Progenitor cell of endocrine pancreas (in vitro differentiated cells): ENCODE results near the gene C14orf132. TPM values are rescaled to one million over a fixed set of nuclear protein-coding genes. Genes with fewer than 3 reads are reported as not detected.

Experiments used
- DNase-seq: peaks from one replicate; pipeline ENCODE4 v3.0.0; 2021; ENCODE audit warnings: low spot score; ENCODE audit not compliant: unreplicated experiment
- H3K27ac Mint-ChIP-seq: 2 replicates; pipeline ENCODE4 v1.8.0; 2021; ENCODE audit warnings: mild to moderate bottlenecking, moderate library complexity, mixed read lengths
- H3K27me3 Mint-ChIP-seq: 2 replicates; pipeline ENCODE4 v1.8.0; 2021; ENCODE audit warnings: mixed read lengths
- H3K36me3 Mint-ChIP-seq: 2 replicates; pipeline ENCODE4 v1.8.0; 2022; ENCODE audit warnings: mixed read lengths; ENCODE audit not compliant: insufficient read depth
- H3K4me1 Mint-ChIP-seq: 2 replicates; pipeline ENCODE4 v1.8.0; 2021; ENCODE audit warnings: low read depth, mixed read lengths
- H3K4me3 Mint-ChIP-seq: 2 replicates; pipeline ENCODE4 v1.8.0; 2021; ENCODE audit warnings: low read depth, mild to moderate bottlenecking, moderate library complexity, mixed read lengths
- H3K9me3 Mint-ChIP-seq: 2 replicates; pipeline ENCODE4 v1.8.0; 2021; ENCODE audit warnings: low read depth, mixed read lengths
- total RNA-seq: library from RNA; stranded (reverse); gene quantifications from 2 replicates; pipeline ENCODE4 v1.2.1, GENCODE V29; 2021
- TF ChIP-seq, protein P1 (sequence below): fragments of 200-600 bp; sonication (generic); IDR thresholded peaks from one replicate; pipeline ENCODE4 v1.5.0; 2021; ENCODE audit warnings: antibody characterized with exemption, mild to moderate bottlenecking; ENCODE audit not compliant: unreplicated experiment

Gene C14orf132
- total RNA-seq, 1 donor from 2014 or later = 58.3 TPM

DNA sequence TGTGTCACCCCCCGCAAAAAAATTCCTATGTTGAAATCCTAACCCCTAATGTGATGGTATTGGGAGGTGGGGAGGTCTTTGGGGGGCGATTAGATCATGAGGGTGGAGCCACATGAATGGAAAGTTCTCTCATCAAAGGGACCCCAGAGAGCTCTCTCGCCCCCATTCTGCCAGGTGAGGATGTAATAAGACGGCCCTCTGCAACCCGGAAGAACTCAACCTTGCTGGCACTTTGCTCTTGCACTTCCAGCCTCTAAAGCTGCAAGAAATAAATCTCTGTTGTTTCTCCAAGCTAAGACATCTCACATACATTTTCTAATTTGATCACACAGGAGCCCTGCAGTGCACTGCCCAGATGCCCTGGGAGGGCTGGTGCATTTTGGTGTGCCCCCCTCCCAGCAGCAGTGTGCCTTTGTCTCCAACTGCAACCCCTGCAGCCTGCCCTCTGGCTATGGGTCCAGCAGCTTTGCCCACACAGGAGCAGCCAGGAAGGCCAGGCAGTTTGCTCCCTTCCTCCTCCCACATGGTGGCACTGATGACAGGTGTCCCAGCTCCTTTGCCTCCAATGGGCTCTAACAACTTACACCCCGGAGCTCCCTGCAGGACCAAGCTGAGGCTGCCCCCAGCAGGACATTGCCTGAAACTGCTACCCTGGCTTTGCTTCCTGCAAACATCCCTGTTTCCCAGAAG lies 59.3 kb downstream of the C14orf132 start:
- no peaks in the 10 kb centered on the region for H3K27me3 Mint-ChIP-seq
- H3K9me3 Mint-ChIP-seq = no peaks in the 10 kb centered on the region
- TF ChIP-seq, protein P1, sequence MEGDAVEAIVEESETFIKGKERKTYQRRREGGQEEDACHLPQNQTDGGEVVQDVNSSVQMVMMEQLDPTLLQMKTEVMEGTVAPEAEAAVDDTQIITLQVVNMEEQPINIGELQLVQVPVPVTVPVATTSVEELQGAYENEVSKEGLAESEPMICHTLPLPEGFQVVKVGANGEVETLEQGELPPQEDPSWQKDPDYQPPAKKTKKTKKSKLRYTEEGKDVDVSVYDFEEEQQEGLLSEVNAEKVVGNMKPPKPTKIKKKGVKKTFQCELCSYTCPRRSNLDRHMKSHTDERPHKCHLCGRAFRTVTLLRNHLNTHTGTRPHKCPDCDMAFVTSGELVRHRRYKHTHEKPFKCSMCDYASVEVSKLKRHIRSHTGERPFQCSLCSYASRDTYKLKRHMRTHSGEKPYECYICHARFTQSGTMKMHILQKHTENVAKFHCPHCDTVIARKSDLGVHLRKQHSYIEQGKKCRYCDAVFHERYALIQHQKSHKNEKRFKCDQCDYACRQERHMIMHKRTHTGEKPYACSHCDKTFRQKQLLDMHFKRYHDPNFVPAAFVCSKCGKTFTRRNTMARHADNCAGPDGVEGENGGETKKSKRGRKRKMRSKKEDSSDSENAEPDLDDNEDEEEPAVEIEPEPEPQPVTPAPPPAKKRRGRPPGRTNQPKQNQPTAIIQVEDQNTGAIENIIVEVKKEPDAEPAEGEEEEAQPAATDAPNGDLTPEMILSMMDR = peak; percentile 61
- H3K4me1 Mint-ChIP-seq = peaks cover 25% of the 10 kb centered on the region
- no peak overlapping the region for H3K27ac Mint-ChIP-seq
- no peak overlapping the region for H3K4me3 Mint-ChIP-seq
- peak; percentile 22 for DNase-seq
- H3K36me3 Mint-ChIP-seq = no peaks in the 10 kb centered on the region

DNA sequence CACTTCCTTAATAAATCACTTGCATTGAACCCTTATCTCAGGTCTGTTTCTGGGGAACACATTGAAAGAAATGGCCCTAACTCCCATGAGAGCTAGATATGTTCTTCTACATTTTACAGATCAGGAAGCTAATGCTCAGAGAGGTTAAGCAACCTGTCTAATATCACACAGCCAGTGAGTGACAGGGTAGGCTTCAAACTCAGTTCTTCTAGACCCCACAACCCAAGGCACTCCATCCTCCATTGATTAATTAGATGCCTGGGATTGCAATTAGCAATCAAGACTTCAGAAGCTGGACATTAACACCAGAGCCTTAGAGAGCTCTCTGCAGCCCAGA lies 59.8 kb downstream of the C14orf132 start:
- Mint-ChIP-seq H3K27ac (no peak overlapping the region), H3K36me3 (no peaks in the 10 kb centered on the region)
- TF ChIP-seq, protein P1 = no peak

DNA sequence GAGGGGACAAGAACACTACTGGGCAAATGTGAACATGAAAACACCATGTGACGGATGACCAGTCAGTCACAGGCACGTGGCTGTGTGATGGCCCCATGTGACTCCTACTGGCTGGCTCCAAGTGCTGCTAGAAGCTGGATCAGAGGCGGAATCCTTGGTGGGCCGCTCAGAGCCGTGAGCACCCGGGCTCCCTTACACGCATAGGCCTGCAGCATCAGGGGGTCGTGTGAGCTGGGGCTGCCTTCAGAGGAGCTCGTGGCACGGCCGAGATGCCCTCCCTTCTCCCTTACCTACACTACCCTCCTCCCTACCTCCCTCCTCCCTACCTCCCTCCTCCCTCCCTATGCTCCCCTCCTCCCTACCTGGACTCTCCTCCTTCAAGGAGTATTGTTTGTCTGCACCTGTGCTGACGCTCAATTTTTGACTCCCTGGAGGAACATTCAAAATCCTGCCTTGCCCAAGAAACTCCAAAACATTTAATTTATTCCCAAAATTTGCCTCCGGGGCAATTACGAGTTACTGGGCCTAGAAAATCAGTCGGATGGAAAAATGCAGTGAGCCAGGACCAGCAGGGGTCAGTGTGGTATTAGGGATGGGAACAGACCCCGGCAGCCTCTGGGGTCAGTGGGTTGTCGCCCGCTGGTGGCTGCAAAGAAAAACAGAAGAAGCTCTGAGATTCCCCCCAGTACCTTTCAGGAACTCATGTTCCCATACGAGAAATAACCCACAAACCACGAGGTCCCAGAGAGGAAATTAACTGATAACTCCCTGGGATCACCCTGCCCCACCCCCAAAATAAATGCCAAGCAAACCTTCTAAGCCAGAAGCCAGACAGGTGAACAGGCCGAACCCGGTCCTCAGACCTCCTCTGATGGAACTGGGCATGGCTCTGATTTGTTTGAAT lies 61.3 kb downstream of the C14orf132 start:
- TF ChIP-seq, protein P1 = peak; percentile 98
- Mint-ChIP-seq H3K4me1 (peaks cover 22% of the 10 kb centered on the region), H3K27me3 (no peaks in the 10 kb centered on the region), H3K9me3 (no peaks in the 10 kb centered on the region), H3K4me3 (no peak overlapping the region), H3K27ac (no peak overlapping the region), H3K36me3 (no peaks in the 10 kb centered on the region)
- peak; percentile 76 for DNase-seq

More for the DNA sequence above, 59.8 kb downstream of the C14orf132 start:
- Mint-ChIP-seq H3K4me1 (peaks cover 25% of the 10 kb centered on the region), H3K4me3 (no peak overlapping the region), H3K27me3 (no peaks in the 10 kb centered on the region), H3K9me3 (no peaks in the 10 kb centered on the region)
- no peak for DNase-seq

DNA sequence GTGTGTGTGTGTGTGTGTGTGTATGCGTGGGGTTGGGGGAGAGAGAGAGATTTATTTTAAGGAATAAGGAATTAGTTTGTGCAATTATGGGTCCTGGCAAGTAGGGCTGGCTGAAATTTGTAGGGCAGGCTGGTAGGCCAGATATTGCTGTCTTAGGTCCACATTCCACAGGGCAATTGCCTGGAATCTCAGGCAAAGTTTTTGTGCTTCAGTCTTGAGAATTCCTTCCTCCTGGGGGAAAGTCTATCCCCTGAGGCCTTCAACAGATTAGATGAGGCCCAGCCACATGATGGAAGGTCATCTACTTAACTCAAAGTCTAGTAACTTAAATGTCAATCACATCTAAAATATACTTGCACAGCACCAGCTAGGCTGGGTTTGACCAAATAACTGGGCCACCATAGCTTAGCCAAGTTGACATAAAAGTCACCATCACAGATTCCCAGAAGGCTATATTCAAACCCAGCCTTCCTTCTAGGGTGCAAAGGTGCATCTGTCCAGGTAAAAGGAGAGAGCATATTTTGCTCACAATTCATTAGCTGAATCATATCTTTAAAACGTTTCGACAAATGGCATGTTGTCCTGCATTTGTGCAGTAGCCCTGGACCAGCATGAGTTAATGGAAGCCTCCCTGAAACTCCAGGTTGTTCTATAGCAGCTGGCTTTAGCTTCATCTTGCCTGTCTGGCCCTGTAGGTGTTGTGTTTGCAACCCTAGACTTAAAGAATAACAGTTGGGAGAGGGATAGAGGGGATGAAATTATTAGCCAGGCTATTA lies 63.1 kb downstream of the C14orf132 start:
- DNase-seq = no peak

More for the DNA sequence above, 63.1 kb downstream of the C14orf132 start:
- Mint-ChIP-seq H3K4me1 (peaks cover 16% of the 10 kb centered on the region), H3K27me3 (peaks cover 6% of the 10 kb centered on the region), H3K4me3 (no peak overlapping the region), H3K27ac (peak overlapping the region; percentile 41), H3K9me3 (no peaks in the 10 kb centered on the region), H3K36me3 (no peaks in the 10 kb centered on the region)
- TF ChIP-seq, protein P1 = no peak
